Hepatocyte (in vitro differentiated cells): ENCODE measurements around the gene NUDT4.

Source experiments
- CTCF ChIP-seq: fragments of 200-600 bp; sonication (generic); IDR thresholded peaks from 2 replicates; pipeline ENCODE4 v1.5.1; 2016; ENCODE audit warnings: antibody characterized with exemption, mild to moderate bottlenecking; ENCODE audit not compliant: poor library complexity
- EZH2phosphoT487 ChIP-seq: fragments of 200-600 bp; sonication (generic); IDR thresholded peaks from one replicate; pipeline ENCODE4 v1.6.1; 2018; ENCODE audit warnings: antibody characterized with exemption, mild to moderate bottlenecking, low read depth, moderate library complexity; ENCODE audit not compliant: unreplicated experiment, severe bottlenecking

GRCh38 chr12:93390031-93390430 is 12.3 kb downstream of the NUDT4 start:
- TF ChIP-seq EZH2phosphoT487: no peak
- no peak for TF ChIP-seq CTCF
